ENCODE data around the gene COPA.
A peak's percentile ranks its signal among the peaks of the same experiment; 100 is the strongest.

The COPA gene

GRCh38 chr1:160264795-160265307 is 78.2 kb downstream of the COPA start:
- no peak for DNase-seq (ENCODE audit: low spot score)

- peak; percentile 97 for DNase-seq (ENCODE audit: low spot score)
Observed at GRCh38 chr1:160261893-160262794, 80.9 kb downstream of the COPA start, which contains the start of gene DCAF8. Gene DCAF8, minus strand, starts transcription at chr1:160262549. Its CDS starts 18,541 bp downstream, at chr1:160244008.

- no peak for DNase-seq (ENCODE audit: low spot score)
Observed at GRCh38 chr1:160261556-160261892, 81.5 kb downstream of the COPA start.

GRCh38 chr1:160260406-160261382 is 82.4 kb downstream of the COPA start:
- DNase-seq (ENCODE audit: low spot score): no peak

DNA sequence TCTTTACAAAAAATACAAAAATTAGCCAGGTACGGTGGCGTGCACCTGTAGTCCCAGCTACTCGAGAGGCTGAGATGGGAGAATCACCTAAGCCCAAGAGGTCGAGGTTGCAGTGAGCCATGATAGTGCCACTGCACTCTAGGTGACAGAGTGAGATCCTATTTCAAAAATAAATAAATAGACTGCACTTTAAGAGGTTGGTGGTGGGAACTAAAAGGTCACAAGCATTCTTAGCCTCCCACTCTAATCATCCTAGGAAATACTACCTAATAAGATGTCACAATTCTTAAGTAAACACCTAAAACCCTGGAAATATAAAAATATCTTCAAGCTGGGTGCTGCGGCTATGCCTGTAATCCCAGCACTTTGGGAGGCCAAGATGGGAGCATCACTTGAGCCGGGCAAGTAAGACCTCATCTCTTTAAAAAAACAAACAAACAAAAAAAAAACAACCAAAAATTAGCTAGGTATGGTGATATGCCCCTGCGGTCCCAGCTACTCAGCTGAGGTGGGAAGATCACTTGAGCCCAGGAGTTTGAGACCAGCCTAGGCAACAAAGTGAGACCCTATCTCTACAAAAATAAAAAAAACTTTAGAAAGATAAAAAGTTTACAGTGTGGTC is 84.8 kb downstream of the COPA start:
- DNase-seq (ENCODE audit: low spot score): no peak

GRCh38 chr1:160257411-160258015 is 85.5 kb downstream of the COPA start:
- no peak for DNase-seq (ENCODE audit: low spot score)

- DNase-seq (ENCODE audit: low spot score): no peak
Observed at GRCh38 chr1:160256396-160257046, 86.5 kb downstream of the COPA start.

DNA sequence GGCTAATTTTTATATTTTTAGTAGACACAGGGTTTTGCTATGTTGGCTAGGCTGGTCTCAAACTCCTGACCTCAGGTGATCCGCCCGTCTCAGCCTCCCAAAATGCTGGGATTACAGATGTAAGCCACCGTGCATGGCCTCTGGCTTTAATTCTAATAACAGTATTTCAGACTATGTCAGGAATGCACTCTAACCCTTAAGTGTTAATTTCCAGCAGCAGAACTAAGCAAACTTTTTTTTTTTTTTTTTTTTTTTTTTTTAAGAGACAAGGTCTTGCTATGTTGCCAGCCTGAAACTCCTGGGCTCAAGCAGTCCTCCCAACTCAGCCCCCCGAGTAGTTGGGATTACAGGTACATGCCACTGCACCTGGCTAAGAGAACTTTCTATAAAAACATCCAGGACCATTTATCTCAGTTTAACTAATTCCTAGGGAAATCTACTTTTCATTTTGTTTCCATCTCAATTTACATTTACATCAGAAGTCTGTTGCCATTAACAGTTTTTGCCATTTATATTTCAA is 87.2 kb downstream of the COPA start:
- no peak for DNase-seq (ENCODE audit: low spot score)

DNA sequence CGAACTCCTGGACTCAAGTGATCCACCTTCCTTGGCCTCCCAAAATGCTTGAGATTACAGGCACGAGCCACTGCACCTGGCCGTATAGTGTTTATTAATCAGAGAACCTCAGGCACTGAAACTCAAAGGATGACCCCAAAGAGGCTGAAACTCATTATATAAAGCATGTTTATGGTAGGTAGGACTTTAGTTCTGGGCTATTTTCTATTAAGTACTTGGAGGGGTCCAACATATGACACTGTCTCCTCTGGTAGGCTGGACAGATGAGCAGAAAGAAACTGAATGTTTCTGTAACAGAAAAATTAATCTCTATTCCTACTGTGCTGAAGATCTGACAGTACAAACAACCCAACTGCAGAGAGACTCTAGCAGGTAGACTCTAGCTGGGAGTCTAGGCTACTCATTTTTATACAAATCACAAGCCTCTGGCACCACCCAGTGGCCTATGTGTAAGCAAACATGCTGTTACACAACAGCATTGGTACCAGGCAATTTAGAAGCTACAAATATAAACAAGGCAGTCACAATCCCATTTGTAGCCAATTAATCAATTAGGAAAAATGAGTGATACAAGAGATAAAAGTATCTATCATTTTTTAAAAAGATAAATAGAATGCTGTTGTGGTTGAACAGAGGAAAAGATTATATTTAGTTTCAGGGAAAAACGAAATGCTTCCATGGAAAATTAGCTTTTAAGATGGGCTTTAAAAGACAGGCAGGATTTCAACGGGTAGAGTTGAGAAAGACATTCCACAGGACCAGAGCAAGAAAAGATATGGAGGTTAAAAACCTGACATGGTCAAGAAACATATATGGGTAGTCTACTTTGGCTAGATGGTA is 91.1 kb downstream of the COPA start:
- no peak for DNase-seq (ENCODE audit: low spot score)

GRCh38 chr1:160251011-160251410 is 92.0 kb downstream of the COPA start:
- DNase-seq (ENCODE audit: low spot score): no peak

DNA sequence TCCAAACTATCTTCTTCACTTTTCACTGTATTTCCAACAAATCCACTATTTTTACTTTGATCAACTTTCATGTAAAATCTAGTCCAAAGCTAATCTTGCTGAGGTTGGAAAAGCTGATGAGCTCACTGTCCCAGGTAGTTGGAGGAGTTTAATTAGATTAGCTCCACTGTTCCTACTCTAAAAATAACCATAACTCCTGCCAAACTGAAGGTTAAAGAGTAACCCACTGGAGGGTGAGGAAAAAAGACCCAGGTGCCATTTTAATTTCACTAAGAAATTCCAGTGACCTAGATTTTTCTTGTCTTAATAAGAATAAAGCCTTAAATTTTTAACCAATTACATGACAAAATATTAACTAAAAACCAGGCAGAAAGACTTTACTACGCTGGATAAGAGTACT is 96.0 kb downstream of the COPA start:
- no peak for DNase-seq (ENCODE audit: low spot score)

- DNase-seq (ENCODE audit: low spot score): no peak
Observed at GRCh38 chr1:160245434-160245833, 97.6 kb downstream of the COPA start.

DNA sequence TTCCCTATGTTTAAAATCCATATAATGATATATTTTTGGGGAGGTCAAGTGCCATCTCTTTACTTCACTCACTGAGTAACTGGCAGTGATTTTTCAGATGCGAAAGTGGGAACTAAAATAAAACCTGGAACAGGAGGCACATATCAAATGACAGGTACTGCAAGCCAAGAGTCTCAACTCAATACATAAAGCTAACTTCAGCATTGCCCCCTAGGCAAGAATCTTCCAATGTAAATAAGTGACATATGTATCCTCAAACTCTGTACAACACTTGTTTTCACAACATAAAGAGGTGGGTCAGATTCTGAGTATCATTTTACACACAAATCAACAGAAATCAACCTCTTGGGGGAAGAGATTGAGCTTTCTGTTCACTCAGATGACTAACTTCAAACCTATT is 98.8 kb downstream of the COPA start:
- no peak for DNase-seq (ENCODE audit: low spot score)

DNA sequence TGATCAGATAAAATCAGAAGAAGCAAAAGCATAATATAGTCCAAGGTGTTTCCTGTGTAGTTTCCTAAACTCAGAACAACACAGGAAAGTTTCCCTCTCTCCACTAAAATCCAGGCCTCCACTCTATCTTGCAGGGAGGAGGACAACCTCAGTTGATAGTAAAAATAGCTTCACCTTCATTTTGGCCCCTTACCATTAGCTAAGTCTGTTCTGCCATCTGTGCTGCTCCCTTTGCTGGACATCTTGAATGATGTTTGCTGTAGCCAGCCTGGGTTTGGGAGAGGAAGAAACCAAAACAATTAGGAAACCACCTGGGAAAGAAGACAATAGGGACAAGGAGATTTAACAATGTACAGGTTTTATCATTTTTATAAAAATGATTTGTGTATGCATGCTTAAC is 99.3 kb downstream of the COPA start:
- DNase-seq (ENCODE audit: low spot score): no peak

- DNase-seq (ENCODE audit: low spot score): no peak
Observed at GRCh38 chr1:160239582-160240299, 103.3 kb downstream of the COPA start.
